ENCODE data around the gene ENOX1. TPM values are rescaled to one million over a fixed set of nuclear protein-coding genes. Genes with fewer than 3 reads are reported as not detected.

ENOX1 gene
- total and polyA plus RNA-seq, 2 of the 13 experiments (the other 11 are each of a cell fraction or from before 2014, with no cell fraction given), result not detected

DNA sequence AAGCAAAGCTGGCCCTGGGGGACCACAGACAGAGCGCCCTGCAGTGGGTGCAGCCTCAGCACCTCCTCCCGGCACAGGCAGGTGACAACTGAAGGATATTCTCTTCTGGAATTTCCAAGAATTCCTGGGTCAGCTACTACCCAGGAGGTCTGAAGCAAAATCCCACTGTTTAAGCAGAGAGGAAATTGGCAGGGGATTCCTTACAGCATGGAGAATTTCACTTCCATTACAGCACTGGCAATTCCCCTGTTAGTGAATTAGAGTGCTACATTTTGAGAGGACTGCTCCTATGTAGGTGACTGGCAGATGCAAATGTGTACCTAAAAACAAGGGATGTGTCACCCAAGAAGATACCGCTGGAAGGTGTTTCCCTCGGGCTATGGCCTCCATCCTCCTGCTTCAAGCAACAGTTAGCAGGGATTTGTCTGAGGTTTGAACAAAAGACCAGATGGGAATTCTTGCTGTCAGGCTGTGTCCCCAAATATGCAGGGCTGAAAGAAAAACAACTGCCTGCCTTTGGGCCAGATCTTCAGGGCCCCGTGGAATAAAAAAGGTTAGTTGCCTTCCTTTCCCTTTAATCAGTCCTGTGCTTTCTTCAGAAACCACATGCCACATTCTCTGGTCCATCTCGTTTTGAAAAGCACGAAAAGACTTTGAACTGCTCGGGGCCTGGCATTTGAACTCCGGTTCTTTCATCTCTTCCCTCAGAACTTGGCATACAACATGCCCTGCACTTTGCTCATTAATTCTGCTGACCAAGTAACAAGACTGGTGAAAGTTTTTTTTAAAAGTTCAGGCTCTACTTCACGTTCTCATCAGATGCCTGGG lies 466.9 kb downstream of the ENOX1 start:
- no peaks in the 10 kb centered on the region for H3K4me1 ChIP-seq (ENCODE audit: insufficient read depth, low read length)
- no peaks in the 10 kb centered on the region for H3K27me3 ChIP-seq (ENCODE audit: control insufficient read depth in 1 of 2, insufficient read depth in 2 of 2, low read length in 2 of 2)
- H2AFZ ChIP-seq (ENCODE audit: low read length), result no peak overlapping the region
- intact Hi-C loops (cut with micrococcal nuclease; ENCODE audit: unreplicated experiment), result no loop called here
- H3K27ac ChIP-seq (ENCODE audit: extremely low read length, insufficient read depth, low read length), result no peak overlapping the region
- no peak overlapping the region for H3K9ac ChIP-seq (ENCODE audit: insufficient read depth, low read depth, low read length)
- BruUV-seq (replicated peaks), result no TSS peak
- no peak overlapping the region for H3K4me3 ChIP-seq (replicated peaks in 1 of 3; ENCODE audit: insufficient read depth in 1 of 3, low read depth in 2 of 3, low read length in 3 of 3)
- in situ Hi-C loops (cut with HindIII; ENCODE audit: extremely low pct_ligation_motif_present, low pct_unique_long_range_greater_than_20kb), result loop anchor here (25.0 kb wide), 1 partner anchor 467 kb away; the partner anchor contains the start of gene ENOX1
- POLR2A ChIA-PET, result no interaction called here
- 21% methylated on average over 10 of the region's 10 CpGs for WGBS (ENCODE audit: low lambda C conversion rate)
- H3K4me2 ChIP-seq (ENCODE audit: low read depth, low read length), result no peak overlapping the region
- TF ChIP-seq ZSCAN25 (CRISPR knock-in tag; IDR thresholded peaks at IDR 0.05) (no peak), MAFF (IDR thresholded peaks at IDR 0.05; ENCODE audit: low read depth, low read length) (0 out of 2 replicates have a peak, but pooled peaks have one; percentile 2)
- peak; percentile 23; the same call in 1 of the 3 replicates for ATAC-seq
- no peaks in the 10 kb centered on the region for H4K20me1 ChIP-seq (ENCODE audit: insufficient read depth, low read length)
- no peaks in the 10 kb centered on the region for H3K9me3 ChIP-seq (ENCODE audit: low read length)
- no peak for FAIRE-seq
- H3K36me3 ChIP-seq (replicated peaks in 1 of 2; ENCODE audit: control insufficient read depth in 1 of 2, insufficient read depth in 2 of 2, low read length in 2 of 2), result no peaks in the 10 kb centered on the region
- CTCF ChIA-PET (ENCODE audit: low intra/inter-chr PET ratio, low total read pairs), result no interaction called here
- no peaks in the 10 kb centered on the region for H3K79me2 ChIP-seq (ENCODE audit: insufficient read depth, low read length)
- DNase-seq (ENCODE audit: low spot score), result peak; percentile 4

DNA sequence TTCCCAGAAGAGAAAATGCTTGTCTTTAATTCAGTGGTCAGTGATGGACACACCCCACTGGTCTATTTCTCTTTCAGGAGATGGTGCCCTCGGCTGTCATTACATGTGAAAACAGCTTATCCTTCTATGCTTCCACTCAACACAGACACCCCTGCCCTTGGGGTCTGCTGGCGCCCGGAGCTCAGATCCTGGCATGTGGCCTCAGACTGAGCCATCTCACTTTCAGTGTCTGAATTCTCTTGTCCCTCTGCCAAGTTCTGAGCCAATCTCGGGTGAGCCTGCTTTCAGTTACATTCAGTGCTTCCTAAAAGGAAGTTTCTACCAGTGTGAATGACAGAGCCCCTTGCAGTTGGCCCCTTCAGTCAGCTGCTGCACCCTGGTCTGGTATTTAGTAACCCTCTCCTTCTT lies 469.8 kb downstream of the ENOX1 start:
- Histone ChIP-seq H3K27me3 (ENCODE audit: control insufficient read depth in 1 of 2, insufficient read depth in 2 of 2, low read length in 2 of 2) (no peaks in the 10 kb centered on the region), H3K79me2 (ENCODE audit: insufficient read depth, low read length) (no peaks in the 10 kb centered on the region), H3K36me3 (replicated peaks in 1 of 2; ENCODE audit: control insufficient read depth in 1 of 2, insufficient read depth in 2 of 2, low read length in 2 of 2) (no peaks in the 10 kb centered on the region), H4K20me1 (ENCODE audit: insufficient read depth, low read length) (no peaks in the 10 kb centered on the region), H3K4me2 (ENCODE audit: low read depth, low read length) (no peak overlapping the region), H3K4me3 (replicated peaks in 1 of 3; ENCODE audit: insufficient read depth in 1 of 3, low read depth in 2 of 3, low read length in 3 of 3) (no peak overlapping the region), H3K9ac (ENCODE audit: insufficient read depth, low read depth, low read length) (no peak overlapping the region), H3K9me3 (ENCODE audit: low read length) (no peaks in the 10 kb centered on the region), H2AFZ (ENCODE audit: low read length) (no peak overlapping the region), H3K4me1 (ENCODE audit: insufficient read depth, low read length) (no peaks in the 10 kb centered on the region), H3K27ac (ENCODE audit: extremely low read length, insufficient read depth, low read length) (no peak overlapping the region)
- POLR2A ChIA-PET, result no interaction called here
- CTCF ChIA-PET (ENCODE audit: low intra/inter-chr PET ratio, low total read pairs), result no interaction called here
- 40% methylated on average over 4 of the region's 4 CpGs for WGBS (ENCODE audit: low lambda C conversion rate)
- ATAC-seq (no peak), DNase-seq (ENCODE audit: low spot score) (no peak), FAIRE-seq (no peak)
- BruUV-seq (replicated peaks), result no TSS peak
- in situ Hi-C loops (cut with HindIII; ENCODE audit: extremely low pct_ligation_motif_present, low pct_unique_long_range_greater_than_20kb), result loop anchor here (25.0 kb wide), 1 partner anchor 470 kb away; the partner anchor contains the start of gene ENOX1
- TF ChIP-seq NFIB (CRISPR knock-in tag; IDR thresholded peaks at IDR 0.05; ENCODE audit: borderline replicate concordance) (no peak), RNF2 (conservative IDR thresholded peaks at IDR 0.05; ENCODE audit: low read depth) (no peak), GTF2F1 (IDR thresholded peaks at IDR 0.05; ENCODE audit: low read length) (no peak)
- TF ChIP-seq, protein P1, sequence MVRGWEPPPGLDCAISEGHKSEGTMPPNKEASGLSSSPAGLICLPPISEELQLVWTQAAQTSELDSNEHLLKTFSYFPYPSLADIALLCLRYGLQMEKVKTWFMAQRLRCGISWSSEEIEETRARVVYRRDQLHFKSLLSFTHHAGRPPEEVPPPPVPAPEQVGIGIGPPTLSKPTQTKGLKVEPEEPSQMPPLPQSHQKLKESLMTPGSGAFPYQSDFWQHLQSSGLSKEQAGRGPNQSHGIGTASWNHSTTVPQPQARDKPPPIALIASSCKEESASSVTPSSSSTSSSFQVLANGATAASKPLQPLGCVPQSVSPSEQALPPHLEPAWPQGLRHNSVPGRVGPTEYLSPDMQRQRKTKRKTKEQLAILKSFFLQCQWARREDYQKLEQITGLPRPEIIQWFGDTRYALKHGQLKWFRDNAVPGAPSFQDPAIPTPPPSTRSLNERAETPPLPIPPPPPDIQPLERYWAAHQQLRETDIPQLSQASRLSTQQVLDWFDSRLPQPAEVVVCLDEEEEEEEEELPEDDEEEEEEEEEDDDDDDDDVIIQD (CRISPR knock-in tag; IDR thresholded peaks at IDR 0.05; ENCODE audit: low read depth), result no peak
- intact Hi-C loops (cut with micrococcal nuclease; ENCODE audit: unreplicated experiment), result no loop called here

Data from HepG2 (cell line).